Ascending aorta (tissue), 2 donors: ENCODE measurements around the gene RPS2. TPM values are rescaled to one million over a fixed set of nuclear protein-coding genes. Genes with fewer than 3 reads are reported as not detected.
"Not testable (repeated sequence)": the region's sequence is repeated elsewhere in the genome, so short reads cannot be mapped to it uniquely, and the experiment has no call there.

Experiments
- DNase-seq, 2 donors: peaks; one replicate each; pipeline ENCODE4 v3.0.0-alpha.2; 2019; ENCODE audit warnings: low spot score in 2 of 2
- H3K27ac ChIP-seq, 2 donors: fragments of 200-600 bp; sonication (generic); one replicate each; pipeline ENCODE4 v1.5.1; 2016 to 2017; ENCODE audit warnings: mild to moderate bottlenecking in 1 of 2
- H3K27me3 ChIP-seq: fragments of 200-600 bp; sonication (generic); one replicate; pipeline ENCODE4 v1.5.1; 2017
- H3K36me3 ChIP-seq, 2 donors: fragments of 200-600 bp; sonication (generic); one replicate each; pipeline ENCODE4 v1.5.1; 2016
- H3K4me1 ChIP-seq, 2 donors: fragments of 200-600 bp; sonication (generic); one replicate each; pipeline ENCODE4 v1.5.1; 2016 to 2017; ENCODE audit warnings: mild to moderate bottlenecking in 1 of 2
- H3K4me3 ChIP-seq, 2 donors: fragments of 200-600 bp; sonication (generic); one replicate each; pipeline ENCODE4 v1.5.1; 2016 to 2017; ENCODE audit warnings: mild to moderate bottlenecking in 1 of 2
- H3K9me3 ChIP-seq, 2 donors: fragments of 200-600 bp; sonication (generic); one replicate each; pipeline ENCODE4 v1.5.1; 2016
- CTCF ChIP-seq, 3 experiments: fragments of 200-600 bp in 2 of 3; fragments of 450-650 bp in 1 of 3; sonication (generic) in 2 of 3; IDR thresholded peaks; one replicate each; pipeline ENCODE4 v1.5.1; 2016 to 2019; ENCODE audit warnings: antibody characterized with exemption in 3 of 3, mild to moderate bottlenecking in 1 of 3, moderate library complexity in 1 of 3
- intact Hi-C: fragments of 100-400 bp; cut with DNase I; formaldehyde crosslinking; loops from one replicate; pipeline ENCODE4 v1.15.1; 2023
- total RNA-seq: library from RNA; depleted of rRNA; stranded (reverse); fragments of >200 nt; gene quantifications from one replicate; pipeline ENCODE4 v1.1.0, GENCODE V29; 2016

Gene RPS2
- total RNA-seq, 1 donor from 2014 or later: 2,866 TPM

DNA sequence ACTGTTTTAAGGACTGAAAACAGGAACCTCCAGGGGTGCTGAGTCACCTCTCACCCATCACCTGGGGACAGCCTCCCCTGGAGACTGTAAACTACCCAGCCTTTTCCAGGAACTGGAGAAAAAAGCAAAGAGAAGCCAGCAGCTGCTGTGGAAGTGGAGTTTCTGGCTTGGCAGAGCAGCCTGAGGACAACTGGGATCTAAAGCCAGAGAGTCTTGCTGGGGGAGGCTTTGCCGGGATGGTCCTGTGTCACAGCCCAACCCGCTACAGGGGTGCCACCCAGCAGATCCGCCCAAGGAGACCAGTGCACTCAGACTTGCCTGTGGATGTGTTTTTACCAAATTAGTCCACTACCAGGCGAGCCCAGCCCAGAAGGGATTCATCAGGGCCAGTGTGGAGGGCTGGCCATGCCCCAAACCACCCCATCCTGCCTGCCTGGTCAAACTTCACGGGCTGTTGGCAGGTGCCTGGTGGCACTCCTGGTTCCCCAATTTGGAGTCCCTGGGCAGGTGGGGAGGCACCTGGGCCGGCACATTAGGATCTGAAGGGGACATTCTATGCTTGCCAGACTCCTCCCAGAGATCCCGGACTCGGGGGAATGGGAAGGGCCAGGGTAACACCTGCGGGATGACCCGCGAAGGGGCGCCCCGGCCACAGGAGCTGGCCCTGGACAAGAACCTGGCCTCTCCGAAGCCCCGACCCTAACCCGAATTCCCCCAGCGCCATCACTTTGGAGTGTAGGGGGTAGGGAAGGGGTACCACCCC is 22.4 kb downstream of the RPS2 start:
- H3K27ac ChIP-seq: peak overlapping the region; percentile 78 to 81
- intact Hi-C loops: loop anchor here (2.0 kb wide), 2 partner anchors 13 to 17 kb away; partner anchors contain the start of gene NDUFB10
- H3K27me3 ChIP-seq: no peaks in the 10 kb centered on the region
- peaks cover 36 to 37% of the 10 kb centered on the region in 2 donors for H3K36me3 ChIP-seq
- no peaks in the 10 kb centered on the region for H3K9me3 ChIP-seq
- H3K4me3 ChIP-seq: peak overlapping the region; percentile 70 to 92
- peaks cover 10 to 11% of the 10 kb centered on the region in 2 donors for H3K4me1 ChIP-seq
- no peak for TF ChIP-seq CTCF (IDR thresholded peaks at IDR 0.05)
- DNase-seq: no peak

GRCh38 chr16:1941162-1942046 is 23.2 kb downstream of the RPS2 start:
- peaks cover 10 to 11% of the 10 kb centered on the region in 2 donors for H3K4me1 ChIP-seq
- peaks cover 39 to 42% of the 10 kb centered on the region in 2 donors for H3K36me3 ChIP-seq
- H3K9me3 ChIP-seq: no peaks in the 10 kb centered on the region
- TF ChIP-seq CTCF (IDR thresholded peaks at IDR 0.05): no peak
- DNase-seq: no peak
- peak overlapping the region; percentile 78 to 81 for H3K27ac ChIP-seq
- intact Hi-C loops: loop anchor here (2.0 kb wide), 2 partner anchors 13 to 17 kb away; partner anchors contain the start of gene NDUFB10
- H3K27me3 ChIP-seq: no peaks in the 10 kb centered on the region
- peak overlapping the region; percentile 70 to 92 for H3K4me3 ChIP-seq

- intact Hi-C loops: no loop called here
- H3K9me3 ChIP-seq: no peaks in the 10 kb centered on the region
- H3K27me3 ChIP-seq: no peaks in the 10 kb centered on the region
- peaks cover 10 to 11% of the 10 kb centered on the region in 2 donors for H3K4me1 ChIP-seq
- H3K4me3 ChIP-seq: no peak overlapping the region
- no peak for DNase-seq
- TF ChIP-seq CTCF (IDR thresholded peaks at IDR 0.05): no peak
- peaks cover 39 to 42% of the 10 kb centered on the region in 2 donors for H3K36me3 ChIP-seq
- no peak overlapping the region for H3K27ac ChIP-seq
Measured at GRCh38 chr16:1940273-1941161, 24.1 kb downstream of the RPS2 start.

- DNase-seq, H3K4me3 ChIP-seq, intact Hi-C loops, H3K27me3 ChIP-seq, H3K9me3 ChIP-seq, H3K27ac ChIP-seq: not testable (repeated sequence)
- Histone ChIP-seq H3K36me3 (peaks cover 39 to 42% of the 10 kb centered on the region in 2 donors), H3K4me1 (peaks cover 10 to 11% of the 10 kb centered on the region in 2 donors)
Measured at GRCh38 chr16:1939833-1940232, 24.8 kb downstream of the RPS2 start.

DNA sequence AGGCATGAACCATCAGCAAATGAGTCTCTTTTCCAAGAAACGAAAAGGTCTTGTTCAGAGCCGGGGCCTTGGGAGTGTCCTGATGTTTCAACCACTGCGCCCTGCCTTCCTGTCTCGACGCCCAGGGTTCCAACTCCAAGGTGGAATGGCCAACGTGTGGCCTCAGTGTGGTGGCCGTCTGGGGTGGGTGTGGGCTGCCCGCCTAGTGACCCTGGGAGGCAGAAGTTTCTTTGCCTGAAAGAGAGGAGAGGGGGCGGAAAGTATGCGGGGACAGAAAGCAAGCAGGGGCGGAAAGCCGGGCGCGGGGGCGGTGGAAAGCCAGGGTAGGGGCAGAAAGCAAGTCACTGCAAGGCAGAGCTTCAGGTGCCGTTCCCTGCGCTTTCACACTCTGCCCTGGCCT is 25.7 kb downstream of the RPS2 start:
- Histone ChIP-seq H3K4me3 (no peak overlapping the region), H3K27ac (no peak overlapping the region), H3K27me3 (no peaks in the 10 kb centered on the region), H3K36me3 (peaks cover 39 to 42% of the 10 kb centered on the region in 2 donors), H3K9me3 (no peaks in the 10 kb centered on the region), H3K4me1 (peaks cover 10 to 11% of the 10 kb centered on the region in 2 donors)
- no peak for TF ChIP-seq CTCF (IDR thresholded peaks at IDR 0.05)
- intact Hi-C loops: no loop called here
- no peak for DNase-seq
